Neuronal stem cell (in vitro differentiated cells): ENCODE measurements around the gene RPL27A.

Experiments
- DNase-seq: peaks from one replicate; pipeline ENCODE4 v3.0.0-alpha.2; 2013; ENCODE audit warnings: low spot score
- H2AFZ ChIP-seq: one replicate; pipeline ENCODE4 v1.6.1; 2013; ENCODE audit warnings: mild to moderate bottlenecking, low read length, inconsistent platforms
- H2AK5ac ChIP-seq: 2 replicates; pipeline ENCODE4 v1.6.1; 2013; ENCODE audit warnings: low read depth, mild to moderate bottlenecking, inconsistent platforms, low read length, moderate library complexity, mixed read lengths
- H2BK120ac ChIP-seq: 2 replicates; pipeline ENCODE4 v1.6.1; 2013; ENCODE audit warnings: low read depth, mild to moderate bottlenecking, inconsistent platforms, low read length, moderate library complexity, mixed read lengths
- H2BK12ac ChIP-seq: one replicate; pipeline ENCODE4 v1.6.1; 2013; ENCODE audit warnings: low read length, inconsistent platforms
- H2BK15ac ChIP-seq: 2 replicates; pipeline ENCODE4 v1.6.1; 2013; ENCODE audit warnings: mild to moderate bottlenecking, low read length, inconsistent platforms, mixed read lengths
- H2BK5ac ChIP-seq: one replicate; pipeline ENCODE4 v1.6.1; 2013; ENCODE audit warnings: inconsistent platforms, mild to moderate bottlenecking, low read length, moderate library complexity
- H3K14ac ChIP-seq: one replicate; pipeline ENCODE4 v1.6.1; 2013; ENCODE audit warnings: low read length, inconsistent platforms
- H3K18ac ChIP-seq: 2 replicates; pipeline ENCODE4 v1.6.1; 2013; ENCODE audit warnings: low read length, inconsistent platforms
- H3K23ac ChIP-seq: 2 replicates; pipeline ENCODE4 v1.6.1; 2013; ENCODE audit warnings: low read depth, mild to moderate bottlenecking, mixed read lengths, low read length, inconsistent platforms; ENCODE audit not compliant: poor library complexity
- H3K27ac ChIP-seq: replicated peaks from 3 replicates; pipeline ENCODE4 v1.5.1; 2013; ENCODE audit warnings: low read length, inconsistent platforms
- H3K27me3 ChIP-seq, 3 experiments: 2 replicates each; pipeline ENCODE4 v1.6.1; 2013; ENCODE audit warnings: low read length in 3 of 3, mild to moderate bottlenecking in 2 of 3, inconsistent platforms in 1 of 3, low read depth in 1 of 3, mixed read lengths in 1 of 3, moderate library complexity in 1 of 3; ENCODE audit not compliant: control insufficient read depth in 3 of 3, insufficient read depth in 3 of 3
- H3K36me3 ChIP-seq, 2 donors: replicated peaks in 1 of 2; 2 replicates each; pipeline ENCODE4 v1.6.1; 2013; ENCODE audit warnings: low read length in 2 of 2; ENCODE audit not compliant: control insufficient read depth in 2 of 2, insufficient read depth in 2 of 2
- H3K4ac ChIP-seq: 2 replicates; pipeline ENCODE4 v1.6.1; 2013; ENCODE audit warnings: inconsistent platforms, mild to moderate bottlenecking, low read length, moderate library complexity
- H3K4me1 ChIP-seq, 2 donors: 1 replicate in 1 of 2; 2 replicates in 1 of 2; pipeline ENCODE4 v1.6.1; 2013; ENCODE audit warnings: low read length in 2 of 2, low read depth in 1 of 2; ENCODE audit not compliant: control insufficient read depth in 2 of 2, insufficient read depth in 1 of 2
- H3K4me2 ChIP-seq: one replicate; pipeline ENCODE4 v1.6.1; 2013; ENCODE audit warnings: mild to moderate bottlenecking, low read length, inconsistent platforms; ENCODE audit not compliant: insufficient read depth, poor library complexity, severe bottlenecking
- H3K4me3 ChIP-seq, 2 donors: 2 replicates each; pipeline ENCODE4 v1.5.1; 2013; ENCODE audit warnings: low read length in 2 of 2, mild to moderate bottlenecking in 2 of 2, inconsistent platforms in 1 of 2, moderate library complexity in 1 of 2
- H3K79me1 ChIP-seq: one replicate; pipeline ENCODE4 v1.6.1; 2013; ENCODE audit warnings: low read depth, mild to moderate bottlenecking, inconsistent platforms, low read length, moderate library complexity
- H3K9ac ChIP-seq: one replicate; pipeline ENCODE4 v1.6.1; 2013; ENCODE audit warnings: mild to moderate bottlenecking, low read depth, low read length, inconsistent platforms; ENCODE audit not compliant: poor library complexity
- H3K9me3 ChIP-seq, 2 donors: replicated peaks in 1 of 2; 2 replicates each; pipeline versions ENCODE3 to v1.6.1; 2013; ENCODE audit warnings: low read length in 2 of 2, mild to moderate bottlenecking in 2 of 2, inconsistent platforms in 1 of 2, low read depth in 1 of 2, mixed read lengths in 1 of 2, moderate library complexity in 1 of 2; ENCODE audit not compliant: control insufficient read depth in 2 of 2, insufficient read depth in 1 of 2
- H4K8ac ChIP-seq: one replicate; pipeline ENCODE4 v1.6.1; 2013; ENCODE audit warnings: low read depth, mild to moderate bottlenecking, inconsistent platforms, low read length, moderate library complexity
- H4K91ac ChIP-seq: one replicate; pipeline ENCODE4 v1.6.1; 2013; ENCODE audit warnings: low read length, low read depth, mild to moderate bottlenecking, inconsistent platforms; ENCODE audit not compliant: poor library complexity
- WGBS, 2 donors: extraction: QIAGEN DNeasy Blood & Tissue Kit; methylation state at CpG; one replicate each; pipeline ENCODE4 v1.1.7; 2013; ENCODE audit warnings: missing lambda C conversion rate in 2 of 2, mixed read lengths in 1 of 2; ENCODE audit not compliant: insufficient read length in 2 of 2, insufficient replicate concordance in 1 of 2; ENCODE audit errors: extremely low coverage in 2 of 2; 5-methylcytosine and 5-hydroxymethylcytosine counted together

Gene RPL27A

DNA sequence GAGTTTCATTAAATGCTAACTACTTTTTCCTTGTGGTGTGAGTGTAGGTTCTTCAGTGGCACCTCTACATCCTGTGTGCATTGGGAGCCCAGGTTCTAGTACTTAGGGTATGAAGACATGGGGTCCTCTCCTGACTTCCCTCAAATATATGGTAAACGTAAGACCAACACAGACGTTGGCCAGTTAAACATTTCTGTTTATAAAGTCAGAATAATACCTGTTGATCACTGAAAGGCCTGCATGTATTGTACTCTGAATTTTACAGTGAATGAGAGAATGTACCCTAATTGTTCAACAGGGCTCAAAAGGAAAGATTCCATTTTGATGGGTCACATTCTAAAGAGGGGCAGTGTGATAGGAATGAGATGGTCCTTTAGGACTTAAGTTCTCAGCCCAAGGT lies 3.2 kb downstream of the RPL27A start:
- DNase-seq = no peak
- no peak overlapping the region for H3K4me3 ChIP-seq

DNA sequence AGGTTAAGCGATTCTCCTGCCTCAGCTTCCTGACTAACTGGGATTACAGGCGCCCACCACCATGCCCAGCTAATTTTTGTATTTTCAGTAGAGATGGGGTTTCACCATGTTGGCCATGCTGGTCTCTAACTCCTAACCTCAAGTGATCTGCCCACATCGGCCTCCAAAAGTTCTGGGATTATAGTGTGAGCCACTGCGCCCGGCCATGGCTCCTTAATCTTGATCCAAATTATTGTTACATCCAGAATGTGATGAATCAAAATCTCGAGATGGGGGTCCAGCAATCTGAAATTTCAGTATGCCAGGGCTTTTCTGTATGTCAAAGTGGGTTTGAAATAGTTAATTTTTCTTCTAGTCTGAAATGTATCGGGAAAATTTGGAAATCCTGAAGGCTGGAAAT lies 3.7 kb downstream of the RPL27A start:
- WGBS, 2 donors = no CpG with 5 or more reads among the region's 7 CpGs
- Histone ChIP-seq H3K9ac (no peak overlapping the region), H3K18ac (no peak overlapping the region), H2BK15ac (no peak overlapping the region), H4K91ac (no peak overlapping the region), H3K27ac (no peak overlapping the region), H2BK12ac (no peak overlapping the region), H3K4me2 (no peak overlapping the region), H3K4me1 (peaks cover 9 to 29% of the 10 kb centered on the region in 2 donors), H2AFZ (no peak overlapping the region), H3K23ac (no peak overlapping the region), H3K4me3 (no peak overlapping the region), H2BK120ac (no peak overlapping the region), H2AK5ac (no peak overlapping the region), H3K14ac (no peak overlapping the region), H3K79me1 (peaks cover 9% of the 10 kb centered on the region), H3K4ac (no peak overlapping the region), H3K36me3 (peaks cover 18 to 60% of the 10 kb centered on the region in 2 donors), H4K8ac (no peak overlapping the region), H3K27me3 (no peaks in the 10 kb centered on the region), H2BK5ac (no peak overlapping the region), H3K9me3 (no peaks in the 10 kb centered on the region)
- DNase-seq = no peak

More for the DNA sequence above, 3.2 kb downstream of the RPL27A start:
- peaks cover 9 to 29% of the 10 kb centered on the region in 2 donors for H3K4me1 ChIP-seq
- no peaks in the 10 kb centered on the region for H3K9me3 ChIP-seq
- H2AFZ ChIP-seq = no peak overlapping the region
- H3K36me3 ChIP-seq = peaks cover 18 to 55% of the 10 kb centered on the region in 2 donors
- no peak overlapping the region for H2BK15ac ChIP-seq
- no peak overlapping the region for H3K9ac ChIP-seq
- H3K27ac ChIP-seq = no peak overlapping the region
- H2AK5ac ChIP-seq = no peak overlapping the region
- no peak overlapping the region for H4K8ac ChIP-seq
- no peak overlapping the region for H4K91ac ChIP-seq
- H2BK120ac ChIP-seq = no peak overlapping the region
- no peak overlapping the region for H3K4ac ChIP-seq
- no peak overlapping the region for H3K4me2 ChIP-seq
- H2BK5ac ChIP-seq = no peak overlapping the region
- H3K18ac ChIP-seq = no peak overlapping the region
- no peak overlapping the region for H3K23ac ChIP-seq
- H2BK12ac ChIP-seq = no peak overlapping the region
- peaks cover 9% of the 10 kb centered on the region for H3K79me1 ChIP-seq
- no CpG with 5 or more reads among the region's 2 CpGs for WGBS, 2 donors
- H3K27me3 ChIP-seq = no peaks in the 10 kb centered on the region
- no peak overlapping the region for H3K14ac ChIP-seq

DNA sequence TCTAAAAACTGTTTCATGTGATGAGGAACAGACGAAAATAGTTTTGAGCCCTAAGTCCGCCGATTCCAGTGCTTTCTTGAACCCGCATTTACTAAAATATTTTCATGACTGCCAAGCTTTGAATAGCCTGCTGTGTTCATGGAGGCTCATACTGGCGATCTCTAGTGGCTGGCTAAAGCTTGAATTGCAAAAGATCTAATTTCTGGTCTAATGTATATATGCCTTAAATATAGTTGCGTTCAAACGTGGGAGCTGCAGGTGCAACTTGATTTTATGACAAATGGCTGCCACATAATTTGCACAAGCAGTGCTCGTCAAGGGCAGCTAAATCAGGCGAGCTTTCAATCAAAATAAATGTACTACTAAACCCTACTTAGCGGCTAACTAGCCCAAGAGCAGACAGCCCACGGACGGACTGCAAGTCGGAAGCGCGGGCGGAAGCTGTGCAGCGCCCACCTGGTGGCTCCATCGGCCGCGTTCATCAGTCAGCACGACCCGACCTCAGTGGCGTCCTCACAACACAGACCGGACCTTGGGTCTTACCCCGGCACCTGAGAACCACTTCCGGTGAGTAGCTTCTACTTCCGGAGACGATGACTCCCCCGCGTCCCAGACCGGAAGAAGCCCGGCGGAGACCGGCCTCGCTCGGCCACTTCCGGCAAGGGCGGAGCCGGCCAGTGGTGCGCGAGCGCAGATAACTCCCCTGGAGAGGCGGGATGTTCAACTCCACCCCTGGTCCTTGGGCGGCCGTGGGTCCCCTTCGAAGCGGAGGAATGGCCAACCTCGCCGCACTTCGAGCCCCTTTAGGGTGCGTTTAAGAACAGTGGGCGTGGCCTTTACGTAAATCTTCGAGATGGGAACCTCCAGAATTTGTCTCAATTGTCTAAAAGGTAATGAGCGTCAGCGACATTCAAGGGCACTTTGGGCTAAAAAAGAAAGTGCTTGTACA lies 6.1 kb downstream of the RPL27A start:
- Histone ChIP-seq H2BK12ac (no peak overlapping the region), H3K36me3 (peaks cover 33 to 80% of the 10 kb centered on the region in 2 donors)
- peak; percentile 91 for DNase-seq

DNA sequence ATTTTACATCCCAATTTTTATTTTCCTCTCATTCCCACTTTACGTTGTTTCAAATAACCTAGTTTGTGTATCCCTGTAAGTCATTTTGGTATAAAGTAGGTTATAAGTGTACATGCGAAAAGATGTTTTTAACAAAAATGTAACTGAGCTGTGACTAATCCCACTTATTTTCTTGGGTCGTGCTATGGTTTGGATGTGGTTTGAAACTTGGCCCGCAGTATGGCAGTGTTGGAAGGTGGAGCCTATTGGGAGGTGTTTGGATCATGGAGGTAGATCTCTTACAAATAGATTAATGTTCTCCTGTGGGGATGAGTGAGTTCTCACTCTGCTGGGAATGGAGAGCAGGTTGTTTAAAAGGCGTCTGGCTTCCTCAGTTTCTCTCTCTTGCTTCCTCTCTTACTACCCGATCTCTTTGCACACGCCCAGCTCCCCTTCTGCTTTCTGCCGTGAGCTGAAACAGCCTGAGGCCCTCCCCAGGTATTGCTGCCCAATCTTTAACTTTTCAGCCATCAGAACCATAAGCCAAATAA lies 7.2 kb downstream of the RPL27A start:
- Histone ChIP-seq H2BK5ac (no peak overlapping the region), H3K36me3 (peaks cover 36 to 80% of the 10 kb centered on the region in 2 donors), H3K18ac (no peak overlapping the region), H4K8ac (no peak overlapping the region), H3K27me3 (no peaks in the 10 kb centered on the region), H3K14ac (no peak overlapping the region), H3K4me3 (peak overlapping the region in 1 of 2 donors; percentile 59), H3K4ac (no peak overlapping the region), H2BK12ac (no peak overlapping the region), H2BK120ac (no peak overlapping the region), H4K91ac (no peak overlapping the region), H3K4me1 (peaks cover 2 to 14% of the 10 kb centered on the region in 2 donors), H3K27ac (no peak overlapping the region), H3K9ac (no peak overlapping the region), H2AFZ (no peak overlapping the region), H3K4me2 (no peak overlapping the region), H2BK15ac (no peak overlapping the region), H2AK5ac (no peak overlapping the region), H3K79me1 (no peaks in the 10 kb centered on the region), H3K23ac (no peak overlapping the region), H3K9me3 (no peaks in the 10 kb centered on the region)
- WGBS, 2 donors = 100% methylated on average over 1 of the region's 8 CpGs; no CpG with 5 or more reads in 1 of the 2 donors
- no peak for DNase-seq

More for the DNA sequence above, 6.1 kb downstream of the RPL27A start:
- Histone ChIP-seq H3K14ac (no peak overlapping the region), H2BK120ac (no peak overlapping the region), H3K9me3 (no peaks in the 10 kb centered on the region), H3K27ac (peak overlapping the region; percentile 86), H3K4ac (no peak overlapping the region), H3K4me3 (peak overlapping the region; percentile 59 to 78), H2BK5ac (no peak overlapping the region), H3K18ac (peak overlapping the region; percentile 67), H3K4me2 (peak overlapping the region; percentile 71), H3K9ac (peak overlapping the region; percentile 94), H3K4me1 (peaks cover 6 to 22% of the 10 kb centered on the region in 2 donors), H4K91ac (no peak overlapping the region), H2AK5ac (no peak overlapping the region), H3K27me3 (no peaks in the 10 kb centered on the region), H2AFZ (peak overlapping the region; percentile 78), H2BK15ac (no peak overlapping the region), H3K23ac (peak overlapping the region; percentile 97), H4K8ac (no peak overlapping the region), H3K79me1 (peaks cover 6% of the 10 kb centered on the region)
- no CpG with 5 or more reads among the region's 56 CpGs for WGBS, 2 donors
